Liver (tissue), 9 donors: ENCODE data around the gene GFOD2. TPM values are rescaled to one million over a fixed set of nuclear protein-coding genes. Genes with fewer than 3 reads are reported as not detected.

ENCODE experiments used
- DNase-seq: peaks from one replicate; pipeline ENCODE4 v3.0.0-alpha.2; 2017; ENCODE audit warnings: low spot score
- H3K27ac ChIP-seq, 2 donors: one replicate each; pipeline ENCODE4 v1.7.0; 2013; ENCODE audit warnings: inconsistent platforms in 2 of 2, low read length in 2 of 2, control low read depth in 1 of 2, low read depth in 1 of 2, mild to moderate bottlenecking in 1 of 2
- H3K27me3 ChIP-seq, 4 donors: one replicate each; pipeline versions ENCODE4 v1.6.1 to v1.7.0; 2013; ENCODE audit warnings: low read length in 3 of 4, inconsistent platforms in 1 of 4, mild to moderate bottlenecking in 1 of 4, moderate library complexity in 1 of 4; ENCODE audit not compliant: control insufficient read depth in 4 of 4, insufficient read depth in 4 of 4
- H3K36me3 ChIP-seq, 4 donors: one replicate each; pipeline versions ENCODE4 v1.6.1 to v1.7.0; 2013; ENCODE audit warnings: low read length in 3 of 4, mild to moderate bottlenecking in 3 of 4, low read depth in 1 of 4, moderate library complexity in 1 of 4; ENCODE audit not compliant: control insufficient read depth in 4 of 4, insufficient read depth in 3 of 4
- H3K4me1 ChIP-seq, 4 donors: one replicate each; pipeline versions ENCODE4 v1.6.1 to v1.7.0; 2013; ENCODE audit warnings: low read length in 3 of 4, mild to moderate bottlenecking in 3 of 4, moderate library complexity in 1 of 4; ENCODE audit not compliant: control insufficient read depth in 4 of 4, insufficient read depth in 4 of 4
- H3K4me3 ChIP-seq, 3 donors: one replicate each; pipeline versions ENCODE4 v1.6.1 to v1.7.0; 2013; ENCODE audit warnings: low read length in 3 of 3, control low read depth in 1 of 3, low read depth in 1 of 3, mild to moderate bottlenecking in 1 of 3
- H3K9ac ChIP-seq, 2 donors: one replicate each; pipeline ENCODE4 v1.7.0; 2013; ENCODE audit warnings: low read length in 2 of 2, mild to moderate bottlenecking in 2 of 2, moderate library complexity in 2 of 2, control low read depth in 1 of 2, low read depth in 1 of 2
- H3K9me3 ChIP-seq, 4 donors: one replicate each; pipeline versions ENCODE4 v1.6.1 to v1.7.0; 2013; ENCODE audit warnings: low read length in 3 of 4; ENCODE audit not compliant: control insufficient read depth in 4 of 4
- ATF3 ChIP-seq: IDR thresholded peaks from 2 replicates; pipeline ENCODE4 v1.6.1; 2016; ENCODE audit warnings: antibody characterized with exemption
- CTCF ChIP-seq: fragments of 150-350 bp; IDR thresholded peaks from 2 replicates; pipeline ENCODE4 v1.5.1; 2017; ENCODE audit warnings: improper control_type of control experiment, low read depth, low read length; ENCODE audit not compliant: missing input control
- EGR1 ChIP-seq, 2 donors: IDR thresholded peaks; 2 replicates each; pipeline ENCODE4 v1.6.1; 2016 to 2018; ENCODE audit warnings: antibody characterized with exemption in 2 of 2, low read depth in 2 of 2
- FOXA1 ChIP-seq: IDR thresholded peaks from 2 replicates; pipeline ENCODE4 v1.6.1; 2016; ENCODE audit warnings: antibody characterized with exemption
- FOXA2 ChIP-seq: IDR thresholded peaks from 2 replicates; pipeline ENCODE4 v1.6.1; 2016; ENCODE audit warnings: antibody characterized with exemption
- GABPA ChIP-seq, 2 donors: IDR thresholded peaks in 1 of 2; conservative IDR thresholded peaks in 1 of 2; 2 replicates each; pipeline ENCODE4 v1.6.1; 2016; ENCODE audit warnings: antibody characterized with exemption in 2 of 2, mild to moderate bottlenecking in 1 of 2, moderate library complexity in 1 of 2
- HNF4A ChIP-seq, 2 donors: conservative IDR thresholded peaks; 2 replicates each; pipeline ENCODE4 v1.6.1; 2016; ENCODE audit warnings: antibody characterized with exemption in 2 of 2, mild to moderate bottlenecking in 2 of 2
- HNF4G ChIP-seq: IDR thresholded peaks from 2 replicates; pipeline ENCODE4 v1.6.1; 2016; ENCODE audit warnings: antibody characterized with exemption
- NR2F2 ChIP-seq: IDR thresholded peaks from 2 replicates; pipeline ENCODE4 v1.6.1; 2016; ENCODE audit warnings: antibody characterized with exemption
- RAD21 ChIP-seq, 2 donors: IDR thresholded peaks; 2 replicates each; pipeline ENCODE4 v1.6.1; 2016; ENCODE audit warnings: antibody characterized with exemption in 2 of 2, mild to moderate bottlenecking in 2 of 2
- RXRA ChIP-seq, 2 donors: IDR thresholded peaks; 2 replicates each; pipeline ENCODE4 v1.6.1; 2017 to 2018; ENCODE audit warnings: antibody characterized with exemption in 2 of 2, mild to moderate bottlenecking in 1 of 2
- SP1 ChIP-seq: IDR thresholded peaks from 2 replicates; pipeline ENCODE4 v1.6.1; 2018; ENCODE audit warnings: antibody characterized with exemption, mild to moderate bottlenecking
- TAF1 ChIP-seq: conservative IDR thresholded peaks from 2 replicates; pipeline ENCODE4 v1.6.1; 2016; ENCODE audit warnings: antibody characterized with exemption, mild to moderate bottlenecking
- YY1 ChIP-seq: IDR thresholded peaks from 2 replicates; pipeline ENCODE4 v1.6.1; 2016; ENCODE audit warnings: antibody characterized with exemption, mild to moderate bottlenecking
- WGBS: extraction: QIAGEN DNeasy Blood & Tissue Kit; methylation state at CpG from one replicate; pipeline ENCODE4 v1.1.7; 2013; 5-methylcytosine and 5-hydroxymethylcytosine counted together
- polyA plus RNA-seq, 2 donors: library from polyadenylated mRNA; stranded (reverse) in 1 of 2; unstranded in 1 of 2; fragments of 200-250 nt in 1 of 2; fragments of >200 nt in 1 of 2; fragmentation: Nextera tagmentation in 1 of 2; extraction: Ambion mirVana in 1 of 2; gene quantifications; one replicate each; pipeline versions ENCODE4 v1.2.1 to v1.2.3, GENCODE V29; 2013 to 2015
- total RNA-seq, 2 donors: library from RNA; depleted of rRNA; stranded (reverse); fragments of >200 nt; gene quantifications; one replicate each; pipeline ENCODE4 v1.2.3, GENCODE V29; 2014
- TF ChIP-seq, protein P1 (sequence below): IDR thresholded peaks from 2 replicates; pipeline ENCODE4 v1.6.1; 2016; ENCODE audit warnings: antibody characterized with exemption
- TF ChIP-seq, protein P2 (sequence below): IDR thresholded peaks from 2 replicates; pipeline ENCODE4 v1.6.1; 2016; ENCODE audit warnings: antibody characterized with exemption
- donor health status: healthy.
- donor health status: healthy.
- donor health status: healthy.
- donor health status: healthy.
- donor health status: healthy.

Gene GFOD2
- total and polyA plus RNA-seq, 4 donors = 12.7 to 48.8 (median 28.9) TPM

DNA sequence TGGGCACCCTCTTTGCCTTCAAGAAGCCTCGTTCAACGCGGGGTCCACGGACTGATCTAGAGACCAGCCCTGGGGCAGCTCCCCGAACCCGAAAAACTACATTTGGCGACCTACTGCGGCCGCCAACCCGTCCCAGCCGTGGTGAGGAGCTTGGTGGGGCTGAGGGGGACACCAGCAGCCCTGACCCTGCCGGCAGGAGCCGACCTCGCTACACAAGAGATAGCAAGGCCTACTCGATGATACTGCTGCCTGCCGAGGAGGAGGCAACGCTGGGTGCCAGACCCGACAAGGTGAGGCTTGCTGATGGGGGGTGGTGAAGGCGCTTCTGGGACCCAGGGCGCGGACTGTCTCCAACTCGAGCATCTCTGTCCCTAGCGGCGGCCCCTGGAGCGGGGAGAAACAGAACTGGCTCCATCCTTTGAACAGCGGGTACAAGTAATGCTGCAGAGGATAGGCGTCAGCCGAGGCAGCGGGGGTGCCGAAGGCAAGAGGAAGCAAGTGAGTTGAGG is 64.7 kb downstream of the GFOD2 start:
- no peak for TF ChIP-seq FOXA2
- no peak for TF ChIP-seq YY1
- TF ChIP-seq FOXA1 = no peak
- TF ChIP-seq GABPA (IDR thresholded peaks at IDR 0.05 in 1 of 2, conservative IDR thresholded peaks at IDR 0.05 in 1 of 2) = no peak
- TF ChIP-seq ATF3 = no peak
- TF ChIP-seq CTCF = no peak
- TF ChIP-seq TAF1 = no peak
- no peak for TF ChIP-seq SP1
- TF ChIP-seq, protein P1, sequence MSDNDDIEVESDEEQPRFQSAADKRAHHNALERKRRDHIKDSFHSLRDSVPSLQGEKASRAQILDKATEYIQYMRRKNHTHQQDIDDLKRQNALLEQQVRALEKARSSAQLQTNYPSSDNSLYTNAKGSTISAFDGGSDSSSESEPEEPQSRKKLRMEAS = no peak
- TF ChIP-seq NR2F2 = no peak
- TF ChIP-seq, protein P2, sequence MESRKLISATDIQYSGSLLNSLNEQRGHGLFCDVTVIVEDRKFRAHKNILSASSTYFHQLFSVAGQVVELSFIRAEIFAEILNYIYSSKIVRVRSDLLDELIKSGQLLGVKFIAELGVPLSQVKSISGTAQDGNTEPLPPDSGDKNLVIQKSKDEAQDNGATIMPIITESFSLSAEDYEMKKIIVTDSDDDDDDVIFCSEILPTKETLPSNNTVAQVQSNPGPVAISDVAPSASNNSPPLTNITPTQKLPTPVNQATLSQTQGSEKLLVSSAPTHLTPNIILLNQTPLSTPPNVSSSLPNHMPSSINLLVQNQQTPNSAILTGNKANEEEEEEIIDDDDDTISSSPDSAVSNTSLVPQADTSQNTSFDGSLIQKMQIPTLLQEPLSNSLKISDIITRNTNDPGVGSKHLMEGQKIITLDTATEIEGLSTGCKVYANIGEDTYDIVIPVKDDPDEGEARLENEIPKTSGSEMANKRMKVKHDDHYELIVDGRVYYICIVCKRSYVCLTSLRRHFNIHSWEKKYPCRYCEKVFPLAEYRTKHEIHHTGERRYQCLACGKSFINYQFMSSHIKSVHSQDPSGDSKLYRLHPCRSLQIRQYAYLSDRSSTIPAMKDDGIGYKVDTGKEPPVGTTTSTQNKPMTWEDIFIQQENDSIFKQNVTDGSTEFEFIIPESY = no peak
- no peak for TF ChIP-seq EGR1 (IDR thresholded peaks at IDR 0.05; ENCODE audit: low read depth in 2 of 2)
- no peak for TF ChIP-seq RAD21 (IDR thresholded peaks at IDR 0.05)
- Histone ChIP-seq H3K4me3 (no peak overlapping the region), H3K9ac (no peak overlapping the region), H3K36me3 (peaks cover 0 to 1% (median 0%) of the 10 kb centered on the region in 4 donors), H3K4me1 (peaks cover 9 to 20% (median 14%) of the 10 kb centered on the region in 4 donors), H3K27ac (no peak overlapping the region), H3K9me3 (no peaks in the 10 kb centered on the region), H3K27me3 (no peaks in the 10 kb centered on the region)
- 50% methylated on average over 30 of the region's 30 CpGs for WGBS
- DNase-seq = no peak

GRCh38 chr16:67653789-67654402 is 65.2 kb downstream of the GFOD2 start:
- WGBS = 34% methylated on average over 25 of the region's 25 CpGs
- Histone ChIP-seq H3K36me3 (peaks cover 0 to 1% (median 0%) of the 10 kb centered on the region in 4 donors), H3K9me3 (no peaks in the 10 kb centered on the region), H3K27me3 (no peaks in the 10 kb centered on the region), H3K4me1 (peaks cover 3 to 18% (median 11%) of the 10 kb centered on the region in 4 donors), H3K9ac (no peak overlapping the region), H3K4me3 (peak overlapping the region in 1 of 3 donors; percentile 51), H3K27ac (no peak overlapping the region)
- no peak for TF ChIP-seq GABPA (IDR thresholded peaks at IDR 0.05 in 1 of 2, conservative IDR thresholded peaks at IDR 0.05 in 1 of 2)
- no peak for TF ChIP-seq RXRA (IDR thresholded peaks at IDR 0.05)
- TF ChIP-seq FOXA2 = no peak
- TF ChIP-seq HNF4G = no peak
- TF ChIP-seq YY1 = no peak
- no peak for TF ChIP-seq FOXA1
- TF ChIP-seq HNF4A (conservative IDR thresholded peaks at IDR 0.05) = no peak
- TF ChIP-seq EGR1 (IDR thresholded peaks at IDR 0.05; ENCODE audit: low read depth in 2 of 2) = no peak
- no peak for TF ChIP-seq ATF3
- no peak for TF ChIP-seq NR2F2
- TF ChIP-seq, protein P2 = no peak
- no peak for TF ChIP-seq TAF1
- no peak for TF ChIP-seq CTCF
- TF ChIP-seq, protein P1 = no peak
- TF ChIP-seq SP1 = no peak
- TF ChIP-seq RAD21 (IDR thresholded peaks at IDR 0.05) = no peak
- no peak for DNase-seq
